Neural cell (in vitro differentiated cells): ENCODE measurements around the gene ZSCAN2.

Experiments used
- CTCF ChIP-seq: fragments of 450-650 bp; IDR thresholded peaks from 2 replicates; pipeline ENCODE4 v1.5.1; 2014; ENCODE audit warnings: antibody characterized with exemption, mild to moderate bottlenecking, moderate library complexity; ENCODE audit not compliant: poor library complexity, severe bottlenecking
- EP300 ChIP-seq: fragments of 450-650 bp; conservative IDR thresholded peaks from 2 replicates; pipeline ENCODE4 v1.6.1; 2014; ENCODE audit warnings: antibody characterized with exemption, mild to moderate bottlenecking, moderate library complexity; ENCODE audit not compliant: poor library complexity, severe bottlenecking
- EZH2 ChIP-seq: fragments of 200-600, 300-800 bp; shearing (Covaris generic), sonication (generic); IDR thresholded peaks from 2 replicates; pipeline ENCODE4 v1.6.1; 2014; ENCODE audit warnings: antibody characterized with exemption, low read length, borderline replicate concordance, mild to moderate bottlenecking; ENCODE audit not compliant: insufficient read depth, poor library complexity, severe bottlenecking
- MXI1 ChIP-seq: fragments of 450-650 bp; conservative IDR thresholded peaks from 2 replicates; pipeline ENCODE4 v1.6.1; 2014; ENCODE audit warnings: antibody characterized with exemption, mild to moderate bottlenecking; ENCODE audit not compliant: poor library complexity, severe bottlenecking
- POLR2AphosphoS5 ChIP-seq: IDR thresholded peaks from 2 replicates; pipeline ENCODE4 v1.6.1; 2012
- RAD21 ChIP-seq: fragments of 450-650 bp; conservative IDR thresholded peaks from 2 replicates; pipeline ENCODE4 v1.6.1; 2014; ENCODE audit warnings: antibody characterized with exemption, mild to moderate bottlenecking, moderate library complexity
- REST ChIP-seq: IDR thresholded peaks from 2 replicates; pipeline ENCODE4 v1.6.1; 2012; ENCODE audit warnings: borderline replicate concordance
- SMC3 ChIP-seq: fragments of 450-650 bp; conservative IDR thresholded peaks from 2 replicates; pipeline ENCODE4 v1.6.1; 2014; ENCODE audit warnings: antibody characterized with exemption, mild to moderate bottlenecking, moderate library complexity; ENCODE audit not compliant: poor library complexity

GRCh38 chr15:84647726-84648125 is 46.9 kb downstream of the ZSCAN2 start:
- no peak for TF ChIP-seq CTCF
- no peak for TF ChIP-seq RAD21
- TF ChIP-seq REST: no peak
- TF ChIP-seq EP300: no peak
- no peak for TF ChIP-seq EZH2
- TF ChIP-seq SMC3: no peak
- TF ChIP-seq POLR2AphosphoS5: no peak
- no peak for TF ChIP-seq MXI1
